IMR-90 (cell line): ENCODE results near the gene HSP90B1.

Experiments
- BHLHE40 ChIP-seq: fragments of 150-350 bp; IDR thresholded peaks from 2 replicates; pipeline ENCODE4 v1.6.1; 2016; ENCODE audit warnings: mild to moderate bottlenecking, low read depth, low read length
- MAFK ChIP-seq: IDR thresholded peaks from 2 replicates; pipeline ENCODE4 v1.6.1; 2012; ENCODE audit warnings: low read depth, low read length, improper control_type of control experiment
- MAZ ChIP-seq: IDR thresholded peaks from 2 replicates; pipeline ENCODE4 v1.6.1; 2012; ENCODE audit warnings: low read depth, mild to moderate bottlenecking, low read length, improper control_type of control experiment, moderate library complexity, borderline replicate concordance
- NFE2L2 ChIP-seq: fragments of 150-350 bp; IDR thresholded peaks from 2 replicates; pipeline ENCODE4 v1.6.1; 2016; ENCODE audit warnings: low read depth, mild to moderate bottlenecking, low read length
- POLR2A ChIP-seq: IDR thresholded peaks from 2 replicates; pipeline ENCODE4 v1.6.1; 2012; ENCODE audit warnings: mild to moderate bottlenecking, low read depth, low read length
- RAD21 ChIP-seq: IDR thresholded peaks from 2 replicates; pipeline ENCODE4 v1.6.1; 2012; ENCODE audit warnings: low read length, improper control_type of control experiment
- RCOR1 ChIP-seq: IDR thresholded peaks from 2 replicates; pipeline ENCODE4 v1.6.1; 2012; ENCODE audit warnings: mild to moderate bottlenecking, low read length, improper control_type of control experiment; ENCODE audit not compliant: insufficient replicate concordance
- RFX5 ChIP-seq: IDR thresholded peaks from 2 replicates; pipeline ENCODE4 v1.8.0; 2012; ENCODE audit warnings: low read depth, mild to moderate bottlenecking, low read length, moderate library complexity
- SMC3 ChIP-seq: fragments of 150-350 bp; IDR thresholded peaks from 2 replicates; pipeline ENCODE4 v1.6.1; 2016; ENCODE audit warnings: low read depth, mild to moderate bottlenecking, antibody characterized with exemption, low read length, moderate library complexity
- TF ChIP-seq, protein P1 (sequence below): conservative IDR thresholded peaks from 2 replicates; pipeline ENCODE4 v1.5.1; 2012; ENCODE audit warnings: mild to moderate bottlenecking, low read depth, low read length, improper control_type of control experiment

- TF ChIP-seq, protein P1, sequence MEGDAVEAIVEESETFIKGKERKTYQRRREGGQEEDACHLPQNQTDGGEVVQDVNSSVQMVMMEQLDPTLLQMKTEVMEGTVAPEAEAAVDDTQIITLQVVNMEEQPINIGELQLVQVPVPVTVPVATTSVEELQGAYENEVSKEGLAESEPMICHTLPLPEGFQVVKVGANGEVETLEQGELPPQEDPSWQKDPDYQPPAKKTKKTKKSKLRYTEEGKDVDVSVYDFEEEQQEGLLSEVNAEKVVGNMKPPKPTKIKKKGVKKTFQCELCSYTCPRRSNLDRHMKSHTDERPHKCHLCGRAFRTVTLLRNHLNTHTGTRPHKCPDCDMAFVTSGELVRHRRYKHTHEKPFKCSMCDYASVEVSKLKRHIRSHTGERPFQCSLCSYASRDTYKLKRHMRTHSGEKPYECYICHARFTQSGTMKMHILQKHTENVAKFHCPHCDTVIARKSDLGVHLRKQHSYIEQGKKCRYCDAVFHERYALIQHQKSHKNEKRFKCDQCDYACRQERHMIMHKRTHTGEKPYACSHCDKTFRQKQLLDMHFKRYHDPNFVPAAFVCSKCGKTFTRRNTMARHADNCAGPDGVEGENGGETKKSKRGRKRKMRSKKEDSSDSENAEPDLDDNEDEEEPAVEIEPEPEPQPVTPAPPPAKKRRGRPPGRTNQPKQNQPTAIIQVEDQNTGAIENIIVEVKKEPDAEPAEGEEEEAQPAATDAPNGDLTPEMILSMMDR: no peak
- TF ChIP-seq RFX5 (no peak), RAD21 (0 out of 2 replicates have a peak, but pooled peaks have one; percentile 33), RCOR1 (no peak), POLR2A (no peak), SMC3 (peak; percentile 5; the same call in 1 of the 2 replicates), NFE2L2 (no peak), MAZ (no peak), MAFK (no peak), BHLHE40 (no peak)
Measured at GRCh38 chr12:103986829-103987228, 56.6 kb downstream of the HSP90B1 start.
